HG03439 (cell line): ENCODE results near the gene KAZN.

Source experiments
- ATAC-seq: cut with Tn5 transposase; IDR thresholded peaks from one replicate; pipeline ENCODE4 v1.9.1; 2021; ENCODE audit warnings: mild to moderate bottlenecking, moderate library complexity; ENCODE audit not compliant: unreplicated experiment

KAZN gene

GRCh38 chr1:14844356-14844755, 245.9 kb downstream of the KAZN start:
- no peak for ATAC-seq

GRCh38 chr1:14844923-14845617, 246.6 kb downstream of the KAZN start:
- ATAC-seq: no peak

DNA sequence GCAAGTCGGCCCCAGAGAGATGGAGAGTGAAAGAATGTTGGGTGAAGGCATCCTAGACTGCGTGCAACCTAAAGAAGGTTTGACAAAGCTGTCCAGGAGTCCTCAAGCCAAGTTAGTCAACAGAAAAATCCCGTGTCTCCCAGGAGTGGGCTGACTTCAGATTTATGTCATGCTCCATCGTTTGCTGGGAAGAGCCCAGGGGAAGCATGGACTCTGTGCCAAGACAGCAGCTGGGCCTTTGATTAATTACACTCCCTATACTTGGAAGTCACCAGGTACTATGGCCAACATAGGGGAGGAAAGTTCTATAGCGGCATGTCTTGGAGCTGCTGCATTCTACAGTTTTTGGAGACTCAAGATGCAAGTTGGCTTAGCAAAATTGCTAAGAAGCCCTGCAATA, 247.4 kb downstream of the KAZN start:
- ATAC-seq: no peak

GRCh38 chr1:14846688-14847087, 248.2 kb downstream of the KAZN start:
- ATAC-seq: no peak

DNA sequence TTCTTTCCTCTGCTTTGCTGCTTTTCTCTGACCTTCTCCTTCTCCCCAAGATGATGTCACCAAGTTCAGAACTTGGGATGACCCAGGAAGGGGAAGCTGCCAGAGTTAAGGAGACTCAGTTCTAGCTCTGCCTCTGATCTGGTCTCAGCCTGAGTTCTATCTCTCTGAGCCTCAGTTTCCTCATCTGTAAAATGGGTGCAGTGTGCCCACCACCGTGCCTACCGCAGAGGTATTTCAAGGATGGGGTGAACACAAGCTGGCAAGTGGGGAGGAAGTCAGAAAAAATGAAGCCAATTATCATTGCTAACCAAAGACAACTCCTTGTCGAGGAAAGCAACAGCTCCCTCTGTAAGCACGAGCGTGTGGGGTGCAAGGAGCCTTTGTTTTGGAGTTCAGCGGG, 249.7 kb downstream of the KAZN start:
- ATAC-seq: no peak

- ATAC-seq: no peak
Observed at GRCh38 chr1:14848625-14849024, 250.1 kb downstream of the KAZN start.

- ATAC-seq: no peak
Observed at GRCh38 chr1:14849038-14849437, 250.6 kb downstream of the KAZN start.

DNA sequence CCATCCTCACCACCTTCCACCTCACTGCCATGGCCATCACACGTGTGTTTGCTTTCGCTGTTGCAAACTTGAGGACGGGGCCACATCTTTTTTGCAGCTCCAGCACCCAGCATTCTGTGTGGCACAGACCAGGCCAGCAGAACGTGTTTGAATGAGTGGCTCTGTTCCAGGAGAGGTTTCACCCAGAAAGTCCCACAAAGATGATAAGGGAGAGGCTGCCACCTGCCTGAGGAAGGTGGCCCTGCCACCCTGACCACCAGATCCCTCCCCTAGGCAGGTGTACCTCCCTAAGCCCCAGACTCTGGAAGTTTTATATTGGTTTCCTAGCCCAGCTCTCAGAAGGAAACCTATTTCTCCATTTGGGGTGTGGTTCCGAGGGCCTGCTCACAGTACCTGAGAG, 252.1 kb downstream of the KAZN start:
- no peak for ATAC-seq

DNA sequence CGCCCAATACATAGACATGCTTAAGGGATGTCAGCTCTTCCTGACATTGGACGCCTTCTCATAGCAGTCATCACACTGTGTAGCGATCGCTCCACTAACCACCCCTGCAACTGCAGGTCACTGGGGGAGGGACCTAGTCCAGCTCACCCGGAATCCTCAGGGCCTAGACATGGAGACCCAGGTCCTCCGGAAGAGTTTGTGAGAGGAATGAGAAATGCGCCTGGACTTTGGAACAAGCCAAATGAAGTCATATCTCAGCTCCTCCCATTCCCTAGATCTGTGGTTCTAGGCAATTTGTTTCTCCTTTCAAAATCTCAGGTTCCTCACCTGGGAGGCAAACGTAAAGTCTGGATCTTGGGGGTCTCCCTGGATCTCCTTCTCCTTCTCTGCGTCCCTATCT, 253.3 kb downstream of the KAZN start:
- no peak for ATAC-seq

- no peak for ATAC-seq
Observed at GRCh38 chr1:14852291-14852690, 253.8 kb downstream of the KAZN start.

GRCh38 chr1:14853518-14853917, 255.0 kb downstream of the KAZN start:
- ATAC-seq: no peak

- no peak for ATAC-seq
Observed at GRCh38 chr1:14855268-14855667, 256.8 kb downstream of the KAZN start.

DNA sequence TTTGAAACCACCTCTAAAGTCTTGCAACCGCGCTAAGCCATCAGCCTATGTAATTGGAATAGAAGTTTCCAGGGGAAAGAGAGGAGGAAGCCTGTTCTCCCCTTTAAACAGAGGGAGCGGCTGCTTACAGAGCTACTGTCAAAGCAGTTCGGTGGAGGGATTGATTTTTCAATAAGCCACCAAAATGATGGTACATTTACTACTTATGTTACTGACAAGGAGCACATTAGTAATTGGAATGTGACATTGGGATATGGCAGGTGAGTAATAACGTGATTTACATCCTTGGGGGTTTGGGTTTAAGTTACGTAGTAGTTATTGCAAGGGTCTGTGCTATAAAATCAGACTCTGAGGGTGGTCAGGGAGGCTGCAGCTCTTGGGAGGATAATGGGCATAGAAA, 257.3 kb downstream of the KAZN start:
- no peak for ATAC-seq

DNA sequence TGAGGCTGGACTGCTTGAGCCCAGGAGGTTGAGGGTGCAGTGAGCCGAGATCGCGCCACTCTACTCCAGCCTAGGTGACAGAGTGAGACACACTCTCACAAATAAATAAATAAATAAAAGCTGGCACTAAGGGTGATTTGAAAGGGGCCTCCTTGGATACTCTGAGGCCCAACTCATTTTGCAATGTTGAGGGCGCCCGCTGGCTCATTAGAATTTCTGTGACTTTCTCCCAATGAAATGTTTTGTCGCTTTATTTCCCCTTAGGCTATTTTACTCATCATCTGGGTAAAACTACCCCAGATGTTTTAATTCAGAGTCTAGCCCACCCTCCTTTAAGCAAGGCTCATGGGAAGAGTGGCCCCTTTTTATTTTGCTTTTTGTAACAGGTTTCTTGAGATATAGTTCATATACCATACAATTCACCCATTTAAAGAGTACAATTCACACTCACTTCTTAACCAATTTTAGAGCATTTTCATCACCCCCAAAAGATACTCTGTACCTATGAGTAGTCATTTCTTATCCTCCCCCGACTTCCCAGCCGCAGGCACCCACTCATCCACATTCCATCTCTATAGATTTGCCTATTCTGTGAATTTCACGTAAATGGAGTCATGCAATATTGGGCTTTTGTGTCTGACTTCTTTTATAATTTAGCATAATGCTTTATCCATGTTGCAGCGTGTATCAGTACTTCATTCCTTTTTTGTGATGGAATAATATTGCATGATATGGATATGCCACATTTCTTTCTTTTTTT, 259.1 kb downstream of the KAZN start:
- no peak for ATAC-seq

DNA sequence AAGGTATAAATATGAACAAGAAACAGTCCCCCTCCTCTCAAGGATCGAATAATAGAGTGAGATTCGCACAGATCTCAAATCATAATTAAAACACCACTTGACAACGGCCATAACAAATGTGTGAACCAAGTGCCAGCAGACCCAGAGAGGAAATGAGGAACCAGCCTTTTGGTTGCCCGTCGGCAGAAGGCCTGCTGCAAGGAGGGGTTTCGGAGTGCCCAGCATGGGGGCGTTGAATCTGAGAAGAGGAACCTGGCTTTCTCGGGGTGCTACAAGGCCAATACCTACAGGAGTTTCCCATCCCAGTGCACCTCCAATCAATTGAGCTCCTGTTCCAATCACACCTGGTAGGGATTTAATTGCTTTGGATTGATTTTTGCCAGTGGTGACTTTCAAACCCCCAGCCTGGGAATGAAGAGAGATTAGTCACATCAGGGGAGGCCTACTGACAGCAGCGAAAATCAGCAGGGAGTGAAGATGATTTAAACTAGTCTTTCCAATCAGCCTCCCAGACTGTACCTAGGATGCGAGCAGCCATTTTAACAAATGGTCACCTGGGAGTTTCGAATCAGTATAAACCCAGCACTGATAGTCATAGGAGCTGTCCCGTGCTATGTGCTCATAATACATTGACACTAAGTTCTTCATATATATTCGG, 263.8 kb downstream of the KAZN start:
- ATAC-seq: no peak

DNA sequence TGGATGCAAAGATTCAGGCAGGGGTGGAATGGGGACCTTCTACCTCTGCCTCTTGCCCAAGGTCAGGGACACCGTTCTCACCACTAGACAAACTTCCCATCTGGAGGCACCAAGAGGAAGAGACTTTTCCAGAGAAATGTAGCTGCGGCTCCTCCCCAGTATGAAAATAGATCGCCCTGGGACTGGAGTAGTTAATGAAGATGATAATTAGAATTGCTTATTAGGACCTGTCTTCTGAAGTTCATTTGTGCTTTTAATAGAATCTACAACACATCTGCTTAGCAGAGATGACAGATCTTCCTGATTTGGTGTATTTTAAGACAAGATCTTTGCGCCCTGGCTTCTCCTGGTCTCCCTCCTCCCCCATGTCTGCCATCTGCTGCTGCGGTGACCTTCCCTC, 266.6 kb downstream of the KAZN start:
- ATAC-seq: no peak

- ATAC-seq: no peak
Observed at GRCh38 chr1:14866911-14867612, 268.6 kb downstream of the KAZN start.

DNA sequence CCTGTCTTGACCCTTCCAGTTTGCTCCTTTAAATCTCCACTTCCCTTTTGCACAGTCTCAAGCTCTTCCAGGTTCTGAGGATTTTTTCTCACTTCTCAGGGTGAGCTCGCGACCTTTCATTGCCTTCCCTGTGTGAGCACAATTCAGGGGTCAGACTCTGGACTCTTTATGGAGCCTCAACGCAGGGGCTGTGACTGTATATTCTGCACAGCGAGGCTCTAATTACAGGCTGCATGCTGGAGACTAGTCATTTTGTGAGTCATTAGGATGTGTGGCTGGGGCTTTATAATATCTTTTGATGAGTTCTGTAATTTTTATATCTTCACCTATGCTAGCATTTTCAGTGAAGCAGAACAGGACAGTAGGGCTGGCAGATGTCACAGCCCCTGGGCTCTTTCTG, 270.7 kb downstream of the KAZN start:
- ATAC-seq: no peak

DNA sequence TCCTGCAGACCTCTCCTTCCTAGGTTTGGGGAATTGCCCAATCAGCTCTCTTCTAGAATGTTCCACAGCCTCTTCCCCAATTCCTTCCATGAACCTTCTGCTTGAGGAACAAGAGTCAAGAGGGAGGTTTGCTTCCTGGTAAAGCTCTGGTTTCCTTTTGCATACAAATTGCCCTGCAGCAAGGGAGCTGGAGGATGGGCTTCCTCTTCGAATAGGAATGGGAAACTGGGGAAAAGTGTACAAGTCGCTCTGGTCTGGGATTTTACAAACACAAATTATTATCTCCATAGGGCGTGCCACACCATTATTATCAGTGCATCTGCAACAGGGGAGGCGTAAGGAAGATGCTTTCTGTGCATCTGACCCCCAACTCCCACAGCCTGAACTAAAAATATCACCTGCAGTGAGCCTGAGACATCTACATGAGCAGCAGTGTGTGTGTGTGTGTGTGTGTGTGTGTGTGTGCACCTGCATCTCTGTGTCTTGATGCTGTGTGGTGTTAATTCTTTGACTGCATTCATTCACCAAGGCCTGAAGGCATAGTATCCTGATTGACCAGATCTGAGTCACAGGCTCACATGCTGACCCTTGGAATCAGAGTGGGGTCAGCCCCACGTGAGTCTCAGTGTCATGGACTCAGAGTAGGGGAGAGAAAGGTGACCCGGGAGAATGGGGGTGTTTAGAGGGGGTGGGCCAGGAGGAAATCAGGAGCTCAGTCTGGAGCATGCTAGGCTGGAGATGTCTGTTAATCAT, 272.9 kb downstream of the KAZN start:
- ATAC-seq: no peak

DNA sequence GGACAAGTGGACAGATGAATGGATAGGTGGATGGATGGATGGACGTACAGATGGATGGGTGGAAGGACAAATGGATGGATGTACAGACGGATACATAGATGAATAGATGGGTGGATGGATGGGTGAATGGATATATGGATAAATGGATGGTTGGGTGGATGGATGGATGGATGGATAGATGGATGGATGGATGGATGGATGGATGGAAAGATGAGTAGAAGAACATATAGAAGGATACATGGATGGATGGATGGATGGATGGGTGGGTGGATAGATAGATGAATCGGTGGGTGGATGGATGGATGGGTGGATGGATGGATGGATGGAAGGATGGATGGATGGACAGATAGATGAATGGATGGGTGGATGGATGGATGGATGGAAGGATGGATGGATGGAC, 274.3 kb downstream of the KAZN start:
- ATAC-seq: no peak

DNA sequence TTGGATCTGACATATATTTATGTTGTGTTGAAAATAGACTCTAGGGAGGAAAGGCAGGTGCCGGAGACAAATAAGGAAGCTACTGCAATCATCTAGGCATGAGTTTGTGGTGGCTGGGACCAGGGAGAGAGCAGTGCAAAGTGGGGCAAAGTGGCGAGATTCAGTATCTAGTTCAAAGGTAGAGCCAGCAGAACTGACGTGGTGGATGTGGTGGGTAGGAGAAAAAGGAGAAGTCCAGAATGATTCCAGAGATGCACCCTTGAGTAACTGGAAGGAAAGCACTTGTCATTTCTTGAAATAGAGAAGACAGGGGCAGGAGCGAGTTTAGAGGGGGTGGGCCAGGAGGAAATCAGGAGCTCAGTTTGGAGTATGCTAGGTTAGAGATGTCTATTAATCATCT, 275.2 kb downstream of the KAZN start:
- ATAC-seq: no peak
